ENCODE results near the gene OLFML2B.

The OLFML2B gene

GRCh38 chr1:161940866-161941591 is 82.6 kb downstream of the OLFML2B start:
- no peak for DNase-seq

DNA sequence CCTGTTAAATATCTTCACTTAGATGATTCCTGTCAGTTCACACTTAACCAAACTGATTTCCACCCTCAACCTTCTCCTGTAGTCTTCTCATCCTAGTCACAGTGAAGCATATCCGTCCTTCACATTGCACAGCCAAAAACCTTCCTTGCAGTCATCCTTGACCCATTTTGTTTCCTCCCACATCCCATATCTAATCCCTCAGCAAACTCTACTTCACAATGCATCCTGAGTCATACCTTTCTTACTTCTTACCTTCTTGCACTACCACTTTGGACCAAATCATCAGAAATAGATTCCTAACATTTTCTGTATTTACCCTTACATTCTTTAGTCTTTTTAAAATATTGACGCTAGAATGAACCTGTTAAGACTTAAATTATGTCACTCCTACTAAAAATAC is 86.9 kb downstream of the OLFML2B start:
- no peak for DNase-seq

GRCh38 chr1:161935264-161935663 is 88.4 kb downstream of the OLFML2B start:
- DNase-seq, result no peak

GRCh38 chr1:161933592-161934588 is 89.8 kb downstream of the OLFML2B start:
- no peak for DNase-seq
